Memory B cell (primary cell): ENCODE measurements around the gene SLC17A7.
"Not testable (repeated sequence)": the region's sequence is repeated elsewhere in the genome, so short reads cannot be mapped to it uniquely, and the experiment has no call there.

Experiments used
- ATAC-seq: fragments of 150-1000 bp; cut with Tn5 transposase; 2 replicates; pipeline ENCODE4 v1.10.0; 2021; ENCODE audit warnings: low read depth, mild to moderate bottlenecking, moderate library complexity
- DNase-seq, 2 donors: peaks; one replicate each; pipeline ENCODE4 v3.0.0; 2022; ENCODE audit warnings: low spot score in 2 of 2
- H3K27ac Mint-ChIP-seq: one replicate; pipeline ENCODE4 v1.8.0; 2022; ENCODE audit warnings: mild to moderate bottlenecking, moderate library complexity, mixed read lengths
- H3K27me3 Mint-ChIP-seq: one replicate; pipeline ENCODE4 v1.8.0; 2022; ENCODE audit warnings: mixed read lengths
- H3K36me3 Mint-ChIP-seq: one replicate; pipeline ENCODE4 v1.8.0; 2022; ENCODE audit warnings: mild to moderate bottlenecking, mixed read lengths
- H3K4me1 Mint-ChIP-seq: one replicate; pipeline ENCODE4 v1.8.0; 2022; ENCODE audit warnings: mixed read lengths
- H3K4me3 Mint-ChIP-seq: one replicate; pipeline ENCODE4 v1.8.0; 2022; ENCODE audit warnings: mild to moderate bottlenecking, moderate library complexity, mixed read lengths
- H3K9me3 Mint-ChIP-seq: one replicate; pipeline ENCODE4 v1.8.0; 2022; ENCODE audit warnings: mixed read lengths

SLC17A7 gene

GRCh38 chr19:49475191-49475917 is 34.0 kb upstream of the SLC17A7 start:
- H3K4me1 Mint-ChIP-seq = peaks cover 27% of the 10 kb centered on the region
- ATAC-seq (no peak), DNase-seq (no peak)
- H3K27me3 Mint-ChIP-seq = no peaks in the 10 kb centered on the region
- peak overlapping the region; percentile 94 for H3K27ac Mint-ChIP-seq
- H3K4me3 Mint-ChIP-seq = peak overlapping the region; percentile 97
- no peaks in the 10 kb centered on the region for H3K9me3 Mint-ChIP-seq
- H3K36me3 Mint-ChIP-seq = no peaks in the 10 kb centered on the region

GRCh38 chr19:49474542-49474924 is 33.2 kb upstream of the SLC17A7 start:
- Mint-ChIP-seq H3K9me3 (no peaks in the 10 kb centered on the region), H3K36me3 (no peaks in the 10 kb centered on the region), H3K27me3 (no peaks in the 10 kb centered on the region), H3K27ac (peak overlapping the region; percentile 94), H3K4me3 (peak overlapping the region; percentile 97), H3K4me1 (peaks cover 32% of the 10 kb centered on the region)
- ATAC-seq (no peak), DNase-seq (no peak)

DNA sequence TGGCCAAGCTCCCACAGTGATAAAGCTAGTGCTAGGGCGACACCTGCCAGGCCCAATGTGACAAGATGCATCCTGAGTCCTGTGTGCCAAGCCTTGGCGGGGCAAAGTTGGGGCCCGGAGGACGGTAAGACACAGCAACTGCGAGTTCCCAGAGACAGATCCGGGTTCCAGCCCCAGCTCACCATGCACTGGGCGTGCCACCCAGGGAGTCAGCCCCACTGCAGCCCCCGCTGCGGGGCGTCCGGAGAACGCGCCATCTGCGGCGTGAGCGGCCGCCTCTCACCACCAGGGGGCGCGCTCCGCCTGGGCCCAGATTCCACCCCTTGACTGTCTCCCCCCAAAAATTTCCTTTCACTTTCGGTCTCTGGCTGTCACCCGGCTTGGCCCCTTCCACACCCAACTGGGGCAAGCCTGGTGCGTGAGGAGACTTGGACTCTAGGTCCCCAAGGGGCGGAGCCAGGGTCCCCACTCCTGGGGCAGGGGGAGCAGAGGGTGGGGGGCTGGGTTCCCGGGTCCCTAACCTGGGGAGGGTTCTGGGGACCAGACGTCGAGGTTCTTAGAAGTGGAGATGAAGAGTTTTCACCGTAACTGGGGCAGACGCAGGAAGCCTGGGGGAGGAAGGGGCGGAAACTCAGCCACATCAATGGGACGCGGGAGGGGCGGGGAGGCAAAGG is 32.7 kb upstream of the SLC17A7 start, which contains the start of gene FLT3LG:
TSS of gene FLT3LG (plus strand) at position 348 of the 674 bp plus-strand sequence. CDS start 425 bp downstream, outside the sequence.
- no peaks in the 10 kb centered on the region for H3K36me3 Mint-ChIP-seq
- H3K9me3 Mint-ChIP-seq = no peaks in the 10 kb centered on the region
- H3K4me1 Mint-ChIP-seq = peaks cover 32% of the 10 kb centered on the region
- peak within 1 kb of the TSS; percentile 94 for H3K27ac Mint-ChIP-seq
- peak within 1 kb of the TSS; percentile 97 for H3K4me3 Mint-ChIP-seq
- ATAC-seq = peak; percentile 49
- no peaks in the 10 kb centered on the region for H3K27me3 Mint-ChIP-seq
- DNase-seq = peak; percentile 92 to 95

DNA sequence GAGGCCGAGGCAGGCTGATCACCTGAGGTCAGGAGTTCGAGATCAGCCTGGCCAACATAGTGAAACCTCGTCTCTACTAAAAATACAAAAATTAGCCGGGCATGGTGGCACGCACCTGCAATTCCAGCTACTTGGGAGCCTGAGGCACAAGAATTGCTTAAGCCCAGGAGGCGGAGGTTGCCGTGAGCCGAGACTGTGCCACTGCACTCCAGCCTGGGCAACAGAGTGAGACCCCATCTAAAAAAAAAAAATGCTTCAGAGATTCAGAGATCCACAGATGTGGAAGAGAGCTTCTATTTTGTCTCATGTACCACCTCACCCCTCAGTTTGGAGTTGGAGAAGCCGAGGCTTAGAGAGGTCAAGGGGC is 32.2 kb upstream of the SLC17A7 start:
- Mint-ChIP-seq H3K4me3 (peak overlapping the region; percentile 97), H3K27ac (peak overlapping the region; percentile 94), H3K4me1 (peaks cover 36% of the 10 kb centered on the region)
- H3K27me3 Mint-ChIP-seq, H3K36me3 Mint-ChIP-seq, DNase-seq, ATAC-seq, H3K9me3 Mint-ChIP-seq: not testable (repeated sequence)

GRCh38 chr19:49472936-49473335 is 31.6 kb upstream of the SLC17A7 start:
- Mint-ChIP-seq H3K36me3 (peaks cover 3% of the 10 kb centered on the region), H3K27ac (peak overlapping the region; percentile 94), H3K9me3 (peaks cover 3% of the 10 kb centered on the region), H3K4me3 (no peak overlapping the region), H3K4me1 (peaks cover 36% of the 10 kb centered on the region), H3K27me3 (no peaks in the 10 kb centered on the region)
- no peak for ATAC-seq
- DNase-seq = no peak

GRCh38 chr19:49470615-49470978 is 29.3 kb upstream of the SLC17A7 start:
- H3K36me3 Mint-ChIP-seq = peaks cover 6% of the 10 kb centered on the region

DNA sequence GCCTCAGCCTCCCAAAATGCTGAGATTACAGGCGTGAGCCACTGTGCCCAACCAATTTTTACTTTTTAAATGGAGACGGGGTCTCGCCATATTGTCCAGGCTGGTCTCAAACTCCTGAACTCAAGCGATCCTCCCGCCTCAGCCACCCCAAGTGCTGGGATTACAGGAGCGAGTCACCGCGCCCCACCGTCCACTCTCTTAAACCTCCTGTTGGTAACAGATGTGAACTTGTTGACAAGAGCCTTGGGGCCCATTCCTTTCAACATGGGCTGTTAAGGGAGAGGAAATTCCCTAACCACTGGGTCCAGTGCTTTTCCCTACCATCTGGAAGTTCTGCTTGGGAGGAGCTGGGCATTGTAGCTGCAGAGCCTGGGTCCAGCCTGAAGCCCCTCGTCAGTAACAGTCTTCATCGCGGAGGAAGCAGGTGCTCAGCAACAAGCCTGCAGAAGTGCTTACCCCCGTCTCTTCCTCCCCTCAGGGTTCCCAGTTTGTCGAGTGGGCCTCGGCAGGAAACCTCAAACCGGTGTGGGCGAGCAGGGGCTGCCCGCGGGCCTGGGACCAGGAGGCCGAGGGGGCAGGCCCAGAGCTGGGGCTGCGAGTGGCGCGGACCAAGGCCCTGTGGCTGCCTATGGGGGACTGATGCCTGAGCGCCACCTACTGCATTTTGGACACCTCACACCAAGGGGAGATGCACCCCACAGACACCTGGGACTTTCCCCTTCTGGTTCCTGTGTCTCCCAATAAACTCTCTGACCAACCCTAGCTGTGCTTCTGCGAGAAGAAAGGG is 28.7 kb upstream of the SLC17A7 start:
- ATAC-seq (peak; percentile 50), DNase-seq (peak; percentile 79 to 82)
- peaks cover 3% of the 10 kb centered on the region for H3K9me3 Mint-ChIP-seq
- peak overlapping the region; percentile 100 for H3K27ac Mint-ChIP-seq
- peak overlapping the region; percentile 47 for H3K4me3 Mint-ChIP-seq
- peaks cover 8% of the 10 kb centered on the region for H3K36me3 Mint-ChIP-seq
- H3K4me1 Mint-ChIP-seq = peaks cover 25% of the 10 kb centered on the region
- H3K27me3 Mint-ChIP-seq = no peaks in the 10 kb centered on the region

More at GRCh38 chr19:49470615-49470978, 29.3 kb upstream of the SLC17A7 start:
- Mint-ChIP-seq H3K9me3 (peaks cover 3% of the 10 kb centered on the region), H3K4me3 (peak overlapping the region; percentile 11), H3K4me1 (peaks cover 29% of the 10 kb centered on the region), H3K27me3 (no peaks in the 10 kb centered on the region), H3K27ac (peak overlapping the region; percentile 100)
- DNase-seq = no peak
- no peak for ATAC-seq

- Mint-ChIP-seq H3K9me3 (peaks cover 3% of the 10 kb centered on the region), H3K4me1 (peaks cover 15% of the 10 kb centered on the region), H3K27me3 (no peaks in the 10 kb centered on the region), H3K4me3 (peak overlapping the region; percentile 89), H3K27ac (peak overlapping the region; percentile 100), H3K36me3 (peaks cover 15% of the 10 kb centered on the region)
- peak; percentile 80 to 93 for DNase-seq
- ATAC-seq = peak; percentile 81
Observed at GRCh38 chr19:49468746-49469447, 27.6 kb upstream of the SLC17A7 start.

DNA sequence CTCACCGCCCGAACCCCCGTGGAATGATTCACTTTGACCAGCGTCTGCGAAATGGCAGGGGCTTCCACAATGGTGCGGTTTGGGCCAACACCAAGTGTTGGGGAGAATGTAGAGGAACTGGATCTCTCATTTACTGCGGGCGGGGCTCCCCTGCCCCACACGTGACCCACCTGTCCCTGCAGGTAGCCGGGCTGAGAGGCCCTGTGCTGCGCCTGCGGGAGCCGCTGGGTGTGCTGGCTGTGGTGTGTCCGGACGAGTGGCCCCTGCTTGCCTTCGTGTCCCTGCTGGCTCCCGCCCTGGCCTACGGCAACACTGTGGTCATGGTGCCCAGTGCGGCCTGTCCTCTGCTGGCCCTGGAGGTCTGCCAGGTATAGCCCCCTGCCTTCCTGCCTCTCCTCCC is 26.9 kb upstream of the SLC17A7 start:
- Mint-ChIP-seq H3K36me3 (peaks cover 15% of the 10 kb centered on the region), H3K4me3 (no peak overlapping the region), H3K27ac (peak overlapping the region; percentile 100), H3K9me3 (peaks cover 3% of the 10 kb centered on the region), H3K4me1 (peaks cover 15% of the 10 kb centered on the region), H3K27me3 (no peaks in the 10 kb centered on the region)
- no peak for DNase-seq
- ATAC-seq = no peak

GRCh38 chr19:49465371-49465770 is 24.0 kb upstream of the SLC17A7 start:
- no peaks in the 10 kb centered on the region for H3K27me3 Mint-ChIP-seq
- H3K4me1 Mint-ChIP-seq = peaks cover 9% of the 10 kb centered on the region
- no peak overlapping the region for H3K4me3 Mint-ChIP-seq
- ATAC-seq = no peak
- H3K36me3 Mint-ChIP-seq = peaks cover 16% of the 10 kb centered on the region
- H3K9me3 Mint-ChIP-seq = peaks cover 3% of the 10 kb centered on the region
- H3K27ac Mint-ChIP-seq = peak overlapping the region; percentile 76
- no peak for DNase-seq

GRCh38 chr19:49463960-49464740 is 22.8 kb upstream of the SLC17A7 start:
- Mint-ChIP-seq H3K4me3 (no peak overlapping the region), H3K27me3 (no peaks in the 10 kb centered on the region), H3K27ac (peak overlapping the region; percentile 82), H3K4me1 (peaks cover 4% of the 10 kb centered on the region), H3K9me3 (peaks cover 3% of the 10 kb centered on the region), H3K36me3 (peaks cover 20% of the 10 kb centered on the region)
- ATAC-seq = no peak
- DNase-seq = no peak

DNA sequence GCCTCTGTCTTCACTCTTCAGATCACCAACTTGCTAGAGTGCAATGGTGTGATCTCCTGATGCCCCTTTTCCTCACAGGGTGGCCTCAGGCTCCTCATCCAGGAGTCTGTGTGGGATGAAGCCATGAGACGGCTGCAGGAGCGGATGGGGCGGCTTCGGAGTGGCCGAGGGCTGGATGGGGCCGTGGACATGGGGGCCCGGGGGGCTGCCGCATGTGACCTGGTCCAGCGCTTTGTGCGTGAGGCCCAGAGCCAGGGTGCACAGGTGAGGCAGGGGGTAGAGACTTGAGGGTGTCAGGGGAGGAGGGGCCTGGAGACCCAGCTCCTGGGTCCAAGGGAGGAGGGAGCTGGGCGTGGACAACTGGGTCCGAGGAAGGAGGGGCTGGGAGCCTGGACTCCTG is 21.2 kb upstream of the SLC17A7 start:
- DNase-seq = no peak
- peaks cover 17% of the 10 kb centered on the region for H3K36me3 Mint-ChIP-seq
- no peak for ATAC-seq
- no peaks in the 10 kb centered on the region for H3K4me1 Mint-ChIP-seq
- no peaks in the 10 kb centered on the region for H3K9me3 Mint-ChIP-seq
- H3K27ac Mint-ChIP-seq = no peak overlapping the region
- H3K27me3 Mint-ChIP-seq = no peaks in the 10 kb centered on the region
- no peak overlapping the region for H3K4me3 Mint-ChIP-seq

DNA sequence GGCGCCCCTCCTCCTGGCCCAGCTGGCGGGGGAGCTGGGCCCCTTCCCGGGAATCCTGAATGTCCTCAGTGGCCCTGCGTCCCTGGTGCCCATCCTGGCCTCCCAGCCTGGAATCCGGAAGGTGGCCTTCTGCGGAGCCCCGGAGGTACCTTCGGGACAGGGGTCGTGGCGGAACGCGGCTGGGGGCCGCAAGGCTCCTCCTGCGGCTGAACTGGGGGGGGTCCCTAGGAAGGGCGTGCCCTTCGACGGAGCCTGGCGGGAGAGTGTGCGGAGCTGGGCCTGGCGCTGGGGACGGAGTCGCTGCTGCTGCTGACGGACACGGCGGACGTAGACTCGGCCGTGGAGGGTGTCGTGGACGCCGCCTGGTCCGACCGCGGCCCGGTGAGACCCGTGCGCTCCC is 20.3 kb upstream of the SLC17A7 start:
- Mint-ChIP-seq H3K9me3 (no peaks in the 10 kb centered on the region), H3K27me3 (no peaks in the 10 kb centered on the region), H3K4me1 (peaks cover 3% of the 10 kb centered on the region), H3K36me3 (peaks cover 20% of the 10 kb centered on the region), H3K27ac (no peak overlapping the region), H3K4me3 (no peak overlapping the region)
- ATAC-seq (no peak), DNase-seq (no peak)
